Spleen (tissue), 7 donors: Measurements from ENCODE around the gene FAM9C.

Experiments used
- CTCF ChIP-seq, 11 experiments: fragments of 200-600 bp in 7 of 11; fragments of 450-650 bp in 4 of 11; sonication (generic) in 4 of 11; IDR thresholded peaks in 8 of 11; conservative IDR thresholded peaks in 3 of 11; 1 replicate in 7 of 11; 2 replicates in 4 of 11; pipeline versions ENCODE4 v1.4.0 to v1.8.0; 2016 to 2021; ENCODE audit warnings: antibody characterized with exemption in 11 of 11, inconsistent platforms in 4 of 11, mild to moderate bottlenecking in 1 of 11
- POLR2A ChIP-seq, 3 donors: fragments of 450-650 bp; IDR thresholded peaks; one replicate each; pipeline ENCODE4 v1.5.1; 2017; ENCODE audit warnings: antibody characterized with exemption in 3 of 3, mild to moderate bottlenecking in 1 of 3
- donor health status: DM: no; HTN: no; CAD: no; lungs with moderate emphysema.
- donor health status: DM: no; HTN: no; CAD: no.
- donor health status: DM: no; HTN: no; CAD: no.

- no peak for TF ChIP-seq POLR2A (IDR thresholded peaks at IDR 0.05)
- TF ChIP-seq CTCF (IDR thresholded peaks at IDR 0.05 in 8 of 11, conservative IDR thresholded peaks at IDR 0.05 in 3 of 11) = no peak
These were observed 36.3 kb downstream of the FAM9C start for GRCh38 chrX:13008189-13008533.
